ENCODE measurements around the gene NXT1. TPM values are rescaled to one million over a fixed set of nuclear protein-coding genes. Genes with fewer than 3 reads are reported as not detected.

The NXT1 gene
- total and polyA plus RNA-seq, 2 of the 4 experiments (the other 2 are of a cell fraction) = 23.6 to 25.5 TPM

DNA sequence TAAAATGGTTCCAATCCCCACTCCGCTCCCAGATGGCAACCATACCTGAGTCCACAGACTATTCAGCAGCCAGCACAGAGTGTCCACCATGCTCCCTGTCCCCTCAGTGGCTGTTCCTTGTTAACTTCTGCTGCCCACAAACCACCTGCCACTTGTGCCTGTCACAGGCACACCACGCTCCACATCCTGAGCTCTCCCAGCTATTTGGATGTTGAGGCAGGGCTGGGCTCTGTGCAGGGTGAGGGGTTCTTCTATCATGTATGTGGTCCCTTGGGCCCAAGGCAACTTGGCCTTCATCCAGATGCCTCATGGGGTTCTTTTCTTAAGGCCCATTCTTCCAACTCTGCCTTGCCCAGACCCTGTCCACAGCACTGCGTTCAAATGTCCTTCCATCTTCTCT lies 34.0 kb upstream of the NXT1 start:
- intact Hi-C loops (cut with micrococcal nuclease) (no loop called here), in situ Hi-C loops (cut with MboI; ENCODE audit: low sequenced_read_pairs) (no loop called here), dilution Hi-C loops (cut with HindIII; ENCODE audit: low sequenced_read_pairs, unreplicated experiment) (no loop called here)
- H2AK9ac ChIP-seq (replicated peaks; ENCODE audit: low read depth, low read length, poor library complexity) = no peak overlapping the region
- no peak overlapping the region for H4K5ac ChIP-seq (ENCODE audit: low read depth, low read length)
- no peak overlapping the region for H3K18ac ChIP-seq (ENCODE audit: low read depth, low read length)
- 80% methylated on average over 1 of the region's 3 CpGs; no CpG with 5 or more reads in 1 of the 2 experiments for WGBS, 2 experiments (ENCODE audit: extremely low coverage in 2 of 2, insufficient read length in 1 of 2)
- H2BK20ac ChIP-seq (ENCODE audit: low read depth, low read length) = no peak overlapping the region
- POLR2A ChIA-PET (ENCODE audit: unreplicated experiment) = no interaction called here
- no peak overlapping the region for H2AFZ ChIP-seq (replicated peaks; ENCODE audit: low read length, poor library complexity)
- H3K4me2 ChIP-seq (ENCODE audit: low read depth, low read length) = no peak overlapping the region
- no peaks in the 10 kb centered on the region for H4K20me1 ChIP-seq (ENCODE audit: insufficient read depth, low read length)
- H4K8ac ChIP-seq (ENCODE audit: low read depth in 2 of 2, low read length in 2 of 2) = no peak overlapping the region
- no peak for TF ChIP-seq SMC3 (IDR thresholded peaks at IDR 0.05; ENCODE audit: low read depth, low read length)
- no peak for TF ChIP-seq RAD21 (IDR thresholded peaks at IDR 0.05; ENCODE audit: low read length)
- no peak for TF ChIP-seq RCOR1 (IDR thresholded peaks at IDR 0.05; ENCODE audit: insufficient replicate concordance, low read length)
- TF ChIP-seq MXI1 (IDR thresholded peaks at IDR 0.05; ENCODE audit: borderline replicate concordance, low read depth, low read length) = no peak
- TF ChIP-seq, protein P1, sequence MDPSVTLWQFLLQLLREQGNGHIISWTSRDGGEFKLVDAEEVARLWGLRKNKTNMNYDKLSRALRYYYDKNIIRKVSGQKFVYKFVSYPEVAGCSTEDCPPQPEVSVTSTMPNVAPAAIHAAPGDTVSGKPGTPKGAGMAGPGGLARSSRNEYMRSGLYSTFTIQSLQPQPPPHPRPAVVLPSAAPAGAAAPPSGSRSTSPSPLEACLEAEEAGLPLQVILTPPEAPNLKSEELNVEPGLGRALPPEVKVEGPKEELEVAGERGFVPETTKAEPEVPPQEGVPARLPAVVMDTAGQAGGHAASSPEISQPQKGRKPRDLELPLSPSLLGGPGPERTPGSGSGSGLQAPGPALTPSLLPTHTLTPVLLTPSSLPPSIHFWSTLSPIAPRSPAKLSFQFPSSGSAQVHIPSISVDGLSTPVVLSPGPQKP (IDR thresholded peaks at IDR 0.05; ENCODE audit: borderline replicate concordance, low read depth, low read length) = no peak
- TF ChIP-seq CEBPB (IDR thresholded peaks at IDR 0.05; ENCODE audit: low read depth, low read length) = no peak
- no peak for TF ChIP-seq MAFK (IDR thresholded peaks at IDR 0.05; ENCODE audit: low read depth, low read length)
- TF ChIP-seq, protein P2, sequence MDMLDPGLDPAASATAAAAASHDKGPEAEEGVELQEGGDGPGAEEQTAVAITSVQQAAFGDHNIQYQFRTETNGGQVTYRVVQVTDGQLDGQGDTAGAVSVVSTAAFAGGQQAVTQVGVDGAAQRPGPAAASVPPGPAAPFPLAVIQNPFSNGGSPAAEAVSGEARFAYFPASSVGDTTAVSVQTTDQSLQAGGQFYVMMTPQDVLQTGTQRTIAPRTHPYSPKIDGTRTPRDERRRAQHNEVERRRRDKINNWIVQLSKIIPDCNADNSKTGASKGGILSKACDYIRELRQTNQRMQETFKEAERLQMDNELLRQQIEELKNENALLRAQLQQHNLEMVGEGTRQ (IDR thresholded peaks at IDR 0.05; ENCODE audit: low read depth, low read length) = no peak
- no peak for TF ChIP-seq BHLHE40 (IDR thresholded peaks at IDR 0.05; ENCODE audit: low read depth, low read length)
- no peak for TF ChIP-seq NFE2L2 (IDR thresholded peaks at IDR 0.05; ENCODE audit: low read depth, low read length)
- TF ChIP-seq MAZ (IDR thresholded peaks at IDR 0.05; ENCODE audit: borderline replicate concordance, low read depth, low read length) = no peak
- no peak for TF ChIP-seq FOS (IDR thresholded peaks at IDR 0.05; ENCODE audit: low read depth, low read length)
- TF ChIP-seq POLR2A (IDR thresholded peaks at IDR 0.05; ENCODE audit: low read depth, low read length) = no peak
- H3K9me1 ChIP-seq (ENCODE audit: insufficient read depth, low read length) = no peaks in the 10 kb centered on the region
- no peak overlapping the region for H3K9ac ChIP-seq (ENCODE audit: low read depth, low read length)
- DNase-seq = no peak
- H2BK120ac ChIP-seq (ENCODE audit: low read depth, low read length) = no peak overlapping the region
- no TSS peak for BruUV-seq (replicated peaks)
- no peaks in the 10 kb centered on the region for H3K36me3 ChIP-seq (ENCODE audit: control insufficient read depth, insufficient read depth, low read length)
- H2AK5ac ChIP-seq (ENCODE audit: low read depth, low read length) = no peak overlapping the region
- H3K56ac ChIP-seq (ENCODE audit: extremely low read depth, insufficient read depth, low read length) = no peak overlapping the region
- no peak for ATAC-seq (ENCODE audit: low read depth)
- H3K27me3 ChIP-seq (ENCODE audit: control insufficient read depth, insufficient read depth, low read length) = peaks cover 8% of the 10 kb centered on the region
- H3K4me3 ChIP-seq (ENCODE audit: insufficient read depth, low read depth, low read length) = no peak overlapping the region
- no peak overlapping the region for H4K91ac ChIP-seq (ENCODE audit: insufficient read depth, low read depth, low read length)
- no peaks in the 10 kb centered on the region for H3K9me3 ChIP-seq (ENCODE audit: control insufficient read depth, insufficient read depth, low read length)
- no peak overlapping the region for H3K4ac ChIP-seq (ENCODE audit: low read depth, low read length)
- no peaks in the 10 kb centered on the region for H3K4me1 ChIP-seq (ENCODE audit: control insufficient read depth, insufficient read depth, low read length)
- no peak overlapping the region for H2BK5ac ChIP-seq (ENCODE audit: low read depth, low read length, poor library complexity, severe bottlenecking)
- CTCF ChIA-PET = no interaction called here
- no peak overlapping the region for H3K23ac ChIP-seq (ENCODE audit: low read depth, low read length)
- no peak overlapping the region for H3K27ac ChIP-seq (ENCODE audit: insufficient read depth, low read length)
- H3K14ac ChIP-seq (replicated peaks; ENCODE audit: low read depth, low read length) = no peak overlapping the region
- no peaks in the 10 kb centered on the region for H3K79me1 ChIP-seq (ENCODE audit: low read depth in 1 of 2, low read length in 2 of 2)
- H2BK15ac ChIP-seq (ENCODE audit: low read depth, low read length) = no peak overlapping the region

All from IMR-90 (cell line).